Esophagus muscularis mucosa (tissue), 3 donors: Measurements from ENCODE around the gene IKZF2.

Experiments used
- CTCF ChIP-seq, 3 experiments: fragments of 200-600 bp in 2 of 3; fragments of 450-650 bp in 1 of 3; sonication (generic) in 2 of 3; IDR thresholded peaks; one replicate each; pipeline ENCODE4 v1.5.1; 2017 to 2019; ENCODE audit warnings: antibody characterized with exemption in 3 of 3, mild to moderate bottlenecking in 2 of 3, moderate library complexity in 1 of 3
- POLR2AphosphoS5 ChIP-seq, 2 donors: sonication (generic); formaldehyde crosslinking; IDR thresholded peaks; one replicate each; pipeline ENCODE4 v1.6.1; 2017; ENCODE audit warnings: antibody characterized with exemption in 2 of 2

- no peak for TF ChIP-seq POLR2AphosphoS5 (IDR thresholded peaks at IDR 0.05)
- TF ChIP-seq CTCF (IDR thresholded peaks at IDR 0.05), result no peak
Observed at GRCh38 chr2:213043566-213043965, 107.8 kb downstream of the IKZF2 start.
